GM12875 (cell line): Measurements from ENCODE around the gene AFTPH.

Experiments used
- H3K4me3 ChIP-seq: one replicate; pipeline ENCODE4 v1.5.1; 2011; ENCODE audit warnings: low read depth, low read length, control low read depth
- CTCF ChIP-seq: IDR thresholded peaks from 2 replicates; pipeline ENCODE4 v1.5.1; 2011; ENCODE audit warnings: low read depth, mild to moderate bottlenecking, control low read depth, inconsistent platforms, low read length, moderate library complexity, borderline replicate concordance; ENCODE audit not compliant: insufficient read depth

Gene AFTPH

GRCh38 chr2:64605991-64606478, 81.9 kb downstream of the AFTPH start:
- TF ChIP-seq CTCF, result no peak
- no peak overlapping the region for H3K4me3 ChIP-seq

GRCh38 chr2:64606479-64607363, 82.6 kb downstream of the AFTPH start:
- TF ChIP-seq CTCF, result no peak
- H3K4me3 ChIP-seq, result peak overlapping the region; percentile 3

GRCh38 chr2:64607381-64608304, 83.5 kb downstream of the AFTPH start:
- no peak overlapping the region for H3K4me3 ChIP-seq
- TF ChIP-seq CTCF, result no peak

GRCh38 chr2:64608867-64609226, 84.7 kb downstream of the AFTPH start:
- peak overlapping the region; percentile 47 for H3K4me3 ChIP-seq
- no peak for TF ChIP-seq CTCF

- TF ChIP-seq CTCF, result peak; percentile 79
- H3K4me3 ChIP-seq, result peak overlapping the region; percentile 47
Observed at GRCh38 chr2:64609227-64609941, 85.3 kb downstream of the AFTPH start.

- H3K4me3 ChIP-seq, result no peak overlapping the region
- TF ChIP-seq CTCF, result no peak
Observed at GRCh38 chr2:64609942-64610281, 85.8 kb downstream of the AFTPH start.
